IPS-15b (cell line): ENCODE results near the gene RTN4IP1.
"Not testable (repeated sequence)": the region's sequence is repeated elsewhere in the genome, so short reads cannot be mapped to it uniquely, and the experiment has no call there.

Experiments used
- H3K27me3 ChIP-seq: one replicate; pipeline ENCODE4 v1.6.1; 2013; ENCODE audit warnings: low read length; ENCODE audit not compliant: control insufficient read depth, insufficient read depth
- H3K36me3 ChIP-seq: one replicate; pipeline ENCODE4 v1.6.1; 2013; ENCODE audit warnings: low read length; ENCODE audit not compliant: control insufficient read depth, insufficient read depth
- H3K4me1 ChIP-seq: one replicate; pipeline ENCODE4 v1.6.1; 2013; ENCODE audit warnings: mild to moderate bottlenecking, low read length; ENCODE audit not compliant: control insufficient read depth, insufficient read depth
- H3K4me3 ChIP-seq: one replicate; pipeline ENCODE4 v1.5.1; 2013; ENCODE audit warnings: low read depth, low read length
- H3K9ac ChIP-seq: one replicate; pipeline ENCODE4 v1.6.1; 2013; ENCODE audit warnings: low read depth, mild to moderate bottlenecking, low read length
- H3K9me3 ChIP-seq: one replicate; pipeline ENCODE4 v1.6.1; 2013; ENCODE audit warnings: mild to moderate bottlenecking, low read length; ENCODE audit not compliant: control insufficient read depth, insufficient read depth

Gene RTN4IP1

GRCh38 chr6:106572875-106573585, 56.3 kb downstream of the RTN4IP1 start:
- H3K4me3 ChIP-seq, result no peak overlapping the region
- H3K9me3 ChIP-seq, result no peaks in the 10 kb centered on the region
- no peak overlapping the region for H3K9ac ChIP-seq
- no peaks in the 10 kb centered on the region for H3K27me3 ChIP-seq
- peaks cover 12% of the 10 kb centered on the region for H3K36me3 ChIP-seq
- no peaks in the 10 kb centered on the region for H3K4me1 ChIP-seq

DNA sequence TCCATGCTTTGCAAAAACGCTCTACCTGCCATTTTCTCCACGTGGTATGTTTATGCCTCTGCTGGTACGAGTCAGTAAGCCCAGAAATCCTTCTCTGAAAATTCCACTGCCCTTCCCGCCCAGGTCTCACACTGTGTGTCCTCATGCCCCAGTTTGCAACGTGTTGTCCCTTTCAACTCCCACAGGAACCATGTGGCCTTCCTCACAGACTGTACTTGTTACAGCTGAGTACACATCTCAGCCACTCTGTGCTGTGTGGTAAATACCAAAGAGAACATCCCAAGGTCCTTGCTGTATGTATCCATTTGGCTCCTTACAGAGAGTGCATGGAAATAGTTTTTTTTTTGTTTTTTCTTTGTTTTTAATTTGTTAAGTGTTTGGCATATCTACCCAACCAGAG, 56.9 kb downstream of the RTN4IP1 start:
- H3K36me3 ChIP-seq, result peaks cover 9% of the 10 kb centered on the region
- H3K4me3 ChIP-seq, result no peak overlapping the region
- no peaks in the 10 kb centered on the region for H3K4me1 ChIP-seq
- H3K27me3 ChIP-seq, result no peaks in the 10 kb centered on the region
- H3K9ac ChIP-seq, result no peak overlapping the region
- no peaks in the 10 kb centered on the region for H3K9me3 ChIP-seq

DNA sequence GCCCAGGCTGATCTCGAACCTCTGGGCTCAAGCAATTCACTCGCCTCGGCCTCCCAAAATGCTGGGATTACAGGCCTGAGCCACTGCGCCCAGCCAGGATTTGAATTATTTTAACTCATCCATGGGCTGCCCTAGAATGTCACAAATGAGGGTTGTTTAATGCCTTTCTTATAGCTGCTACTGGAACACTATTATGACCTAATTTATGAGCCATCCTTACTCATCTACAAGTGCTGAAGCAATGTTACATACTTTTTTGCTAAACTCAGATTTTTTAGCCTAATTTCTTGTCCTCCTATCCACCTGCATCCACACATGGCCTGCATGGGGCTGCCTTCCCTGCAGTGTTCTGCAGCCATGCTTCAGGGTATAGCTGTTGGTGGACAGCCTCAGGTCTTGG, 59.9 kb downstream of the RTN4IP1 start:
- no peaks in the 10 kb centered on the region for H3K27me3 ChIP-seq
- no peak overlapping the region for H3K4me3 ChIP-seq
- H3K9ac ChIP-seq, result no peak overlapping the region
- H3K4me1 ChIP-seq, result no peaks in the 10 kb centered on the region
- H3K36me3 ChIP-seq, result peaks cover 6% of the 10 kb centered on the region
- no peaks in the 10 kb centered on the region for H3K9me3 ChIP-seq

- Histone ChIP-seq H3K9me3 (no peaks in the 10 kb centered on the region), H3K9ac (no peak overlapping the region), H3K27me3 (no peaks in the 10 kb centered on the region), H3K4me3 (no peak overlapping the region), H3K36me3 (peaks cover 6% of the 10 kb centered on the region), H3K4me1 (peaks cover 6% of the 10 kb centered on the region)
These were observed 60.8 kb downstream of the RTN4IP1 start for GRCh38 chr6:106568530-106568929.

DNA sequence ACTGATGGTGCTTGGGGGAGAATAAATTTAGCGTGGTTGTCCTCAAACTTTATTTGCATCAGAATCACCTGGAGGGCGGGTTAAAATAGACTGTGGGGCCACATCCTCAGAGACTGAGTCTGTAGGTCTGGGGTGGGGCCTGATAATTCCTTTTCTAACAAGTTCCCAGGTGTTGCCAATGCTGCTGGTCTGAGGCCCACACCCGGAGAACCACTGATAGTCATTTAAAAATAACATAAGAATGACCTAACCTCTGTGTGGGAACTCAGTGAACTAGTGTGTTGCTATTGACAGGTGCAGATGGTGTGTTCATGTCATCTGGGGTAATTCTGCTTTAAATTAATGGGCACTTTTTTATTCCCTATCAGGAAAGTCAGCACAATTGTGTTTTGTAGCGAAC, 64.8 kb downstream of the RTN4IP1 start:
- Histone ChIP-seq H3K9me3 (no peaks in the 10 kb centered on the region), H3K27me3 (no peaks in the 10 kb centered on the region), H3K4me3 (no peak overlapping the region), H3K9ac (no peak overlapping the region), H3K4me1 (peaks cover 6% of the 10 kb centered on the region), H3K36me3 (no peaks in the 10 kb centered on the region)

- Histone ChIP-seq H3K9ac (no peak overlapping the region), H3K4me3 (no peak overlapping the region), H3K27me3 (no peaks in the 10 kb centered on the region), H3K4me1 (peaks cover 6% of the 10 kb centered on the region), H3K9me3 (no peaks in the 10 kb centered on the region), H3K36me3 (no peaks in the 10 kb centered on the region)
These were observed 65.7 kb downstream of the RTN4IP1 start for GRCh38 chr6:106563614-106564013.

DNA sequence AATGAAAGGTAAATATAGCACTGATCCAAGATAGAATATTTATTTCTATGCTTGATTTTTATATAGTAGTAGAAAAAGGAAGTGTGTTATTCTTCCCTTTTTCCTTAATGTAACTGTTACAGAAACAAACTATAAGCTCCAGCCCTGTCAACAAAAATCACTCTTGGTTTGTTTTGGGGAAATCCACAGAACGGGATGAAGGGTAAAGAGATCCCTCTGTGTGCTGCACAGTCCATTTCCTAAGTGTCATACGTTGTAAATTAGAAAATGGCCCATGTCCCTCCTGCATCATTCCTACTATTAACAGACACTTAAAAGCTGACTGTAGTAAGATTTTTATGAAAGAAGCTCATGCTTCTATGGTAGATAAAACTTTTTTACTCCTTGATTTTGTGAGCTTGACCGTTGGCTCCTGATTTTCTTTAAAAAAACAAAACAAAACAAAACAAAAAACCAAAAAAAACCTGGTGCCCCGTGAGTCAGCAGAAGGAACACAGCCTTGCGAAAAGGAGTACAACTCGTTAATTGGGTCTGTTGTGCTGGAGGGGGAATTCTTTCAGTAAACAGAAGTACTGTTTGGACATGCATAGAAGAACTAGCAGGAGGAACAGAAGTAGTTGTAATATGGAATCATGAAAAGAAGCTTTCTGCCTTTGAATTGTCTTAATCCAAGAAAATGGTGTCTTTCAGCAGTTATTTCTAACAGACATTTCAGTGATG, 67.5 kb downstream of the RTN4IP1 start:
- Histone ChIP-seq H3K36me3 (no peaks in the 10 kb centered on the region), H3K27me3 (no peaks in the 10 kb centered on the region), H3K4me3 (no peak overlapping the region), H3K9me3 (no peaks in the 10 kb centered on the region), H3K4me1 (peaks cover 6% of the 10 kb centered on the region), H3K9ac (no peak overlapping the region)

- Histone ChIP-seq H3K27me3 (no peaks in the 10 kb centered on the region), H3K4me3 (no peak overlapping the region), H3K9me3 (no peaks in the 10 kb centered on the region), H3K9ac (no peak overlapping the region), H3K36me3 (no peaks in the 10 kb centered on the region), H3K4me1 (peaks cover 6% of the 10 kb centered on the region)
These were observed 68.2 kb downstream of the RTN4IP1 start for GRCh38 chr6:106560996-106561685.

DNA sequence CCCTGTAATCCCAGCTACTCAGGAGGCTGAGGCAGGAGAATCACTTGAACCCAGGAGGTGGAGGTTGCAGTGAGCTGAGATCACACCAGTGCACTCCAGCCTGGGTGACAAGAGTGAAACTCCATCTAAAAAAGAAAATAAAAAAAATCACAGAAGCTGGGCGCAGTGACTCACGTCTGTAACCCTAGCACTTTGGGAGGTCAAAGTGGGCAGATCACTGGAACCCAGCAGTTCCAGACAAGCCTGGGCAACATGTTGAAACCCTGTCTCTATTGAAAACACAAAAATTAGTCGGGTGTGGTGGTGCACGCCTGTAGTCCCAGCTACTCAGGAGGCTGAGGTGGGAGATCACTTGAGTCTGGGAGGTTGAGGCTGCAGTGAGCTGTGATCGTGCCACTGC, 69.6 kb downstream of the RTN4IP1 start:
- not testable (repeated sequence) for H3K4me3 ChIP-seq, H3K4me1 ChIP-seq, H3K36me3 ChIP-seq, H3K27me3 ChIP-seq, H3K9me3 ChIP-seq, H3K9ac ChIP-seq

GRCh38 chr6:106558364-106558763, 70.9 kb downstream of the RTN4IP1 start:
- Histone ChIP-seq H3K4me1 (no peaks in the 10 kb centered on the region), H3K4me3 (no peak overlapping the region), H3K27me3 (no peaks in the 10 kb centered on the region), H3K36me3 (no peaks in the 10 kb centered on the region), H3K9ac (no peak overlapping the region), H3K9me3 (no peaks in the 10 kb centered on the region)

- H3K36me3 ChIP-seq, result no peaks in the 10 kb centered on the region
- H3K4me1 ChIP-seq, result no peaks in the 10 kb centered on the region
- H3K27me3 ChIP-seq, result no peaks in the 10 kb centered on the region
- H3K9ac ChIP-seq, result no peak overlapping the region
- no peaks in the 10 kb centered on the region for H3K9me3 ChIP-seq
- H3K4me3 ChIP-seq, result no peak overlapping the region
These were observed 71.5 kb downstream of the RTN4IP1 start for GRCh38 chr6:106557837-106558236.
